AG04450 (cell line): ENCODE data around the gene TEX26. TPM values are rescaled to one million over a fixed set of nuclear protein-coding genes. Genes with fewer than 3 reads are reported as not detected.

ENCODE experiments used
- CTCF ChIA-PET: fragments of 300-600, 350-600 bp; formaldehyde crosslinking; extraction: SDS; loops from one replicate; lab custom pipeline; 2022; ENCODE audit warnings: antibody characterized with exemption, inconsistent platforms; lab: Charles Lee
- POLR2A ChIA-PET: fragments of 350-600 bp; formaldehyde crosslinking; extraction: SDS; loops from one replicate; lab custom pipeline; 2021; ENCODE audit warnings: antibody characterized with exemption, inconsistent platforms; lab: Yijun Ruan, JAX
- DNase-seq: peaks from one replicate; pipeline ENCODE4 v3.0.0-alpha.2; 2011; ENCODE audit warnings: low read depth, low spot score
- H3K27ac ChIP-seq: one replicate; pipeline ENCODE4 v1.5.1; 2012; ENCODE audit warnings: low read depth, low read length, control low read depth
- H3K27me3 ChIP-seq: one replicate; pipeline ENCODE4 v1.6.0; 2012; ENCODE audit warnings: low read length; ENCODE audit not compliant: control insufficient read depth, insufficient read depth
- H3K4me3 ChIP-seq: 2 replicates; pipeline ENCODE4 v1.5.1; 2011; ENCODE audit warnings: mild to moderate bottlenecking, low read depth, low read length, control low read depth
- H3K9me3 ChIP-seq: 2 replicates; pipeline ENCODE4 v1.5.1; 2012; ENCODE audit warnings: low read length; ENCODE audit not compliant: control insufficient read depth, insufficient read depth
- CTCF ChIP-seq: IDR thresholded peaks from 2 replicates; pipeline ENCODE4 v1.5.1; 2011; ENCODE audit warnings: low read depth, low read length, control low read depth, inconsistent platforms
- polyA plus RNA-seq: library from polyadenylated mRNA; depleted of rRNA; stranded (reverse); fragments of >200 nt; gene quantifications from 2 replicates; pipeline ENCODE4 v1.2.3, GENCODE V29; 2011

The TEX26 gene
- polyA plus RNA-seq, 1 experiment, result 0.09 TPM

- no peak for DNase-seq
- Histone ChIP-seq H3K27me3 (no peaks in the 10 kb centered on the region), H3K9me3 (no peaks in the 10 kb centered on the region), H3K27ac (no peak overlapping the region), H3K4me3 (no peak overlapping the region)
- CTCF ChIA-PET, result interaction anchor here (3.3 kb wide), 1 partner anchor 73 kb away, joined by 17 read pairs; no protein-coding TSS in a partner anchor
- no peak for TF ChIP-seq CTCF
- POLR2A ChIA-PET, result no interaction called here
Measured at GRCh38 chr13:30971575-30971974, 39.1 kb downstream of the TEX26 start.

GRCh38 chr13:30972888-30973377 lies 40.5 kb downstream of the TEX26 start:
- H3K4me3 ChIP-seq, result no peak overlapping the region
- ChIA-PET POLR2A (no interaction called here), CTCF (no interaction called here)
- DNase-seq, result peak; percentile 34
- no peak overlapping the region for H3K27ac ChIP-seq
- TF ChIP-seq CTCF, result no peak
- H3K27me3 ChIP-seq, result no peaks in the 10 kb centered on the region
- no peaks in the 10 kb centered on the region for H3K9me3 ChIP-seq

GRCh38 chr13:30974350-30974749 lies 41.9 kb downstream of the TEX26 start:
- CTCF ChIA-PET, result no interaction called here
- POLR2A ChIA-PET, result no interaction called here
- DNase-seq, result no peak
- H3K9me3 ChIP-seq, result peaks cover 6% of the 10 kb centered on the region; the same call in 1 of the 2 replicates
- no peaks in the 10 kb centered on the region for H3K27me3 ChIP-seq
- H3K4me3 ChIP-seq, result no peak overlapping the region
- no peak overlapping the region for H3K27ac ChIP-seq
- TF ChIP-seq CTCF, result no peak

- peaks cover 7% of the 10 kb centered on the region; the same call in 1 of the 2 replicates for H3K9me3 ChIP-seq
- no peak overlapping the region for H3K4me3 ChIP-seq
- H3K27ac ChIP-seq, result no peak overlapping the region
- POLR2A ChIA-PET, result interaction anchor here (0.7 kb wide), 1 partner anchor 26 kb away, joined by 7 read pairs; no protein-coding TSS in a partner anchor
- H3K27me3 ChIP-seq, result no peaks in the 10 kb centered on the region
- TF ChIP-seq CTCF, result no peak
- CTCF ChIA-PET, result no interaction called here
- DNase-seq, result no peak
Measured at GRCh38 chr13:30976025-30976424, 43.6 kb downstream of the TEX26 start.

GRCh38 chr13:30978981-30979956 lies 46.8 kb downstream of the TEX26 start:
- Histone ChIP-seq H3K27ac (no peak overlapping the region), H3K4me3 (no peak overlapping the region), H3K27me3 (no peaks in the 10 kb centered on the region), H3K9me3 (peaks cover 7% of the 10 kb centered on the region; the same call in 1 of the 2 replicates)
- ChIA-PET CTCF (interaction anchor here (0.6 to 2.6 kb wide), 3 partner anchors 9 to 661 kb away, joined by 3 to 11 read pairs (median 7); no protein-coding TSS in a partner anchor), POLR2A (no interaction called here)
- no peak for DNase-seq
- peak; percentile 44 for TF ChIP-seq CTCF
